OCI-LY3 (cell line): Measurements from ENCODE around the gene SNAP25.

ENCODE experiments used
- H2AFZ ChIP-seq: fragments of 200-600, 300-600 bp; shearing (Covaris generic); 2 replicates; pipeline ENCODE4 v1.6.0; 2014; ENCODE audit warnings: antibody characterized with exemption, low read depth, low read length
- H3K27ac ChIP-seq: fragments of 200-600, 300-600 bp; sonication (generic); 2 replicates; pipeline ENCODE4 v1.5.1; 2014; ENCODE audit warnings: mild to moderate bottlenecking, low read length, moderate library complexity, mixed read lengths
- H3K27me3 ChIP-seq: fragments of 200-600, 300-600 bp; sonication (generic); 2 replicates; pipeline ENCODE4 v1.6.1; 2014; ENCODE audit warnings: low read depth, low read length, mixed read lengths
- H3K36me3 ChIP-seq: fragments of 200-600, 300-600 bp; sonication (generic); replicated peaks from 2 replicates; pipeline ENCODE3; 2014; ENCODE audit warnings: low read depth, low read length, mixed read lengths
- H3K4me1 ChIP-seq: fragments of 300-600, 200-600 bp; sonication (generic); 2 replicates; pipeline ENCODE4 v1.6.1; 2014; ENCODE audit warnings: low read length, mixed read lengths
- H3K4me2 ChIP-seq: fragments of 200-600, 300-600 bp; sonication (generic); 2 replicates; pipeline ENCODE4 v1.6.1; 2014; ENCODE audit warnings: low read length, mixed read lengths
- H3K4me3 ChIP-seq: fragments of 300-600, 200-600 bp; sonication (generic); 2 replicates; pipeline ENCODE4 v1.5.1; 2014; ENCODE audit warnings: antibody characterized with exemption, mild to moderate bottlenecking, low read length, moderate library complexity
- H3K79me2 ChIP-seq: fragments of 300-600, 200-600 bp; shearing (Covaris generic); 2 replicates; pipeline ENCODE4 v1.6.1; 2014; ENCODE audit warnings: mild to moderate bottlenecking, low read length, mixed read lengths
- H3K9ac ChIP-seq: fragments of 300-600, 200-600 bp; shearing (Covaris generic); 2 replicates; pipeline ENCODE4 v1.6.0; 2014; ENCODE audit warnings: mild to moderate bottlenecking, low read length, moderate library complexity
- H3K9me3 ChIP-seq: fragments of 200-600, 300-600 bp; shearing (Covaris generic); 2 replicates; pipeline ENCODE4 v1.6.1; 2014; ENCODE audit warnings: low read length, mixed read lengths; ENCODE audit not compliant: insufficient read depth
- H4K20me1 ChIP-seq: fragments of 200-600, 300-600 bp; sonication (generic); 2 replicates; pipeline ENCODE4 v1.6.1; 2016; ENCODE audit warnings: low read length, mixed read lengths; ENCODE audit not compliant: insufficient read depth
- CTCF ChIP-seq: fragments of 200-600, 300-600 bp; sonication (generic); IDR thresholded peaks from 2 replicates; pipeline ENCODE4 v1.5.1; 2014; ENCODE audit warnings: antibody characterized with exemption, low read length, low read depth
- EZH2phosphoT487 ChIP-seq: fragments of 200-600 bp; shearing (Covaris generic); IDR thresholded peaks from 2 replicates; pipeline ENCODE4 v1.6.1; 2018; ENCODE audit warnings: antibody characterized with exemption, mixed run types, low read depth

The SNAP25 gene

GRCh38 chr20:10172998-10173655, 45.5 kb upstream of the SNAP25 start:
- Histone ChIP-seq H3K36me3 (no peaks in the 10 kb centered on the region), H4K20me1 (no peaks in the 10 kb centered on the region), H3K27ac (no peak overlapping the region), H3K9ac (no peak overlapping the region), H2AFZ (no peak overlapping the region), H3K79me2 (no peaks in the 10 kb centered on the region), H3K9me3 (no peaks in the 10 kb centered on the region), H3K4me3 (no peak overlapping the region), H3K4me1 (no peaks in the 10 kb centered on the region), H3K4me2 (no peak overlapping the region), H3K27me3 (peaks cover 42% of the 10 kb centered on the region)
- no peak for TF ChIP-seq EZH2phosphoT487

- H3K36me3 ChIP-seq, result no peaks in the 10 kb centered on the region
- H3K27ac ChIP-seq, result no peak overlapping the region
- no peaks in the 10 kb centered on the region for H3K79me2 ChIP-seq
- H4K20me1 ChIP-seq, result no peaks in the 10 kb centered on the region
- TF ChIP-seq EZH2phosphoT487 (no peak), CTCF (no peak)
- peaks cover 37% of the 10 kb centered on the region for H3K27me3 ChIP-seq
- no peaks in the 10 kb centered on the region for H3K9me3 ChIP-seq
- H3K4me1 ChIP-seq, result no peaks in the 10 kb centered on the region
- no peak overlapping the region for H2AFZ ChIP-seq
- H3K4me3 ChIP-seq, result no peak overlapping the region
- H3K4me2 ChIP-seq, result no peak overlapping the region
- H3K9ac ChIP-seq, result no peak overlapping the region
These were observed 44.2 kb upstream of the SNAP25 start for GRCh38 chr20:10174400-10174799.

DNA sequence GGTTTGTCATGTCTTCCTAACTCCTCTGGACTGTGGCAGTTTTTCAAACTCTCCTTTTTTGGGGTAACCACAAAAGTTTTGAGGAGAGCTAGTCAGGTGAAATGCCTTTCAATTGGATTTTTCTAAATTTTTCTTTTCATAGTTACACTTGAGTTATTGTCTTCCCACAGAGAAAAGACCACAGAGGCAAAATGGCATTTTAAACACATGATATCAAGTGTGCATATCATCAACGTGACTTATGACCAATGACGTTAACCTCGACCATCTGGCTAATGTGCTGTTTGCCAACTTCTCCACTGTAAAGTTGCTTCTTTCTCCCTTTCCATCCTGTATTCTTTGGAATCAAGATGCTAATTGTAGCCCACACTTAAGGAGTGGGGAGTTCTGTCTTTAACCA, 41.3 kb upstream of the SNAP25 start:
- Histone ChIP-seq H3K9ac (no peak overlapping the region), H3K27me3 (peaks cover 40% of the 10 kb centered on the region), H4K20me1 (no peaks in the 10 kb centered on the region), H3K4me3 (no peak overlapping the region), H3K27ac (no peak overlapping the region), H3K36me3 (no peaks in the 10 kb centered on the region), H3K9me3 (no peaks in the 10 kb centered on the region), H3K79me2 (no peaks in the 10 kb centered on the region), H3K4me2 (no peak overlapping the region), H3K4me1 (no peaks in the 10 kb centered on the region), H2AFZ (no peak overlapping the region)
- TF ChIP-seq CTCF (no peak), EZH2phosphoT487 (no peak)

- Histone ChIP-seq H3K4me1 (no peaks in the 10 kb centered on the region), H4K20me1 (no peaks in the 10 kb centered on the region), H3K4me2 (no peak overlapping the region), H3K9me3 (no peaks in the 10 kb centered on the region), H3K79me2 (no peaks in the 10 kb centered on the region), H3K27ac (no peak overlapping the region), H3K36me3 (no peaks in the 10 kb centered on the region), H3K27me3 (peaks cover 40% of the 10 kb centered on the region), H3K4me3 (no peak overlapping the region), H3K9ac (no peak overlapping the region), H2AFZ (no peak overlapping the region)
- TF ChIP-seq CTCF, result no peak
These were observed 40.5 kb upstream of the SNAP25 start for GRCh38 chr20:10178091-10178490.
